Glutamatergic neuron (in vitro differentiated cells): Measurements from ENCODE around the gene KIAA1614. TPM values are rescaled to one million over a fixed set of nuclear protein-coding genes. Genes with fewer than 3 reads are reported as not detected.

Source experiments
- DNase-seq: peaks from one replicate; pipeline ENCODE4 v3.0.0; 2022
- H3K27ac Mint-ChIP-seq: one replicate; pipeline ENCODE4 v1.8.0; 2020; ENCODE audit warnings: mild to moderate bottlenecking, mixed read lengths, inconsistent platforms; ENCODE audit not compliant: unreplicated experiment
- H3K27me3 Mint-ChIP-seq: one replicate; pipeline ENCODE4 v1.8.0; 2020; ENCODE audit warnings: mild to moderate bottlenecking, moderate library complexity, mixed read lengths, inconsistent platforms; ENCODE audit not compliant: unreplicated experiment
- H3K36me3 Mint-ChIP-seq: one replicate; pipeline ENCODE4 v1.8.0; 2020; ENCODE audit warnings: mild to moderate bottlenecking, mixed read lengths, inconsistent platforms; ENCODE audit not compliant: unreplicated experiment
- H3K4me1 Mint-ChIP-seq: one replicate; pipeline ENCODE4 v1.8.0; 2020; ENCODE audit warnings: mild to moderate bottlenecking, low read depth, mixed read lengths, inconsistent platforms; ENCODE audit not compliant: unreplicated experiment
- H3K4me3 Mint-ChIP-seq: one replicate; pipeline ENCODE4 v1.8.0; 2020; ENCODE audit warnings: mild to moderate bottlenecking, mixed read lengths, inconsistent platforms; ENCODE audit not compliant: unreplicated experiment
- H3K9me3 Mint-ChIP-seq: one replicate; pipeline ENCODE4 v1.8.0; 2020; ENCODE audit warnings: mild to moderate bottlenecking, moderate library complexity, mixed read lengths, inconsistent platforms; ENCODE audit not compliant: unreplicated experiment
- total RNA-seq: library from RNA; stranded (reverse); fragmentation: NEBNext Ultra II Directional; extraction: Animal tissue kit (Norgen Biotek cat#: 25700); gene quantifications from one replicate; pipeline ENCODE4 v1.2.1, GENCODE V29; 2021; ENCODE audit not compliant: unreplicated experiment
- TF ChIP-seq, protein P1 (sequence below): fragments of 200-600 bp; sonication (generic); IDR thresholded peaks from one replicate; pipeline ENCODE4 v1.5.0; 2021; ENCODE audit not compliant: partially characterized antibody, unreplicated experiment

KIAA1614 gene
- total RNA-seq, 1 donor from 2014 or later: 4.1 TPM

DNA sequence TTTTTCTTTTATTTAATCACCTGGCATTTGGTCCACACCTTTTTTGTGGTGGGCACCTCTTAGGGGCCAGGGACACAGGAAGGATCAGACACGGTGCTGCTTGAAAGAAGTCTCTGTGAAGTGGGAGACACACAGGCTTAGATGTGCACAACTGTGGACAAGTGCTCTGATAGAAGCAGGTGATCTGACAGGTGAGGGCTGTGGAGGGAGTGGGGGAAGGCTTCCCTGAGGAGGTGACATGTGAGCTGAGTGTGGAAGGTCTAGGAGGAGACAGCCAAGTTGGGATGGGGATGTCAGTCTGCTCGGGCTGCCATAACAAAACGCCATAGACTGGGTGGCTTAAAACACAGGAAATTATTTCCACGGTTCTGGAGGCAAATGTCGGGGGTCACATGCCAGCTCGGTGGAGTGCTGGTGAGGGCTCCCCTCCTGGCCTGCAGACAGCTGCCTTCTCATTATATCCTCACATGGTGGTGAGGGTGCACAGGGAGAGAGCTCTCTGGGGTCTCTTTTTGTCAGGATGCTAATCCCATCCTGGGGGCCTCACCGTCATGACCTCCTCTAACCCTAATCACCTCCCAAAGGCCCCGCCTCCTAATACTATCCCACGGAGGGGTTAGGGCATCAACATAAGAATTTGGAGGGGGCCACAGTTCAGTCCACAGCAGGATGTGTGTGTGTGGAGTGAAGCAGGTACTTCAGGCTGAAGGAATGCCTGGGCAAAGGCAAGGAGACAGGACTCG lies 5.2 kb upstream of the KIAA1614 start:
- H3K9me3 Mint-ChIP-seq: peaks cover 1% of the 10 kb centered on the region
- no peaks in the 10 kb centered on the region for H3K36me3 Mint-ChIP-seq
- TF ChIP-seq, protein P1, sequence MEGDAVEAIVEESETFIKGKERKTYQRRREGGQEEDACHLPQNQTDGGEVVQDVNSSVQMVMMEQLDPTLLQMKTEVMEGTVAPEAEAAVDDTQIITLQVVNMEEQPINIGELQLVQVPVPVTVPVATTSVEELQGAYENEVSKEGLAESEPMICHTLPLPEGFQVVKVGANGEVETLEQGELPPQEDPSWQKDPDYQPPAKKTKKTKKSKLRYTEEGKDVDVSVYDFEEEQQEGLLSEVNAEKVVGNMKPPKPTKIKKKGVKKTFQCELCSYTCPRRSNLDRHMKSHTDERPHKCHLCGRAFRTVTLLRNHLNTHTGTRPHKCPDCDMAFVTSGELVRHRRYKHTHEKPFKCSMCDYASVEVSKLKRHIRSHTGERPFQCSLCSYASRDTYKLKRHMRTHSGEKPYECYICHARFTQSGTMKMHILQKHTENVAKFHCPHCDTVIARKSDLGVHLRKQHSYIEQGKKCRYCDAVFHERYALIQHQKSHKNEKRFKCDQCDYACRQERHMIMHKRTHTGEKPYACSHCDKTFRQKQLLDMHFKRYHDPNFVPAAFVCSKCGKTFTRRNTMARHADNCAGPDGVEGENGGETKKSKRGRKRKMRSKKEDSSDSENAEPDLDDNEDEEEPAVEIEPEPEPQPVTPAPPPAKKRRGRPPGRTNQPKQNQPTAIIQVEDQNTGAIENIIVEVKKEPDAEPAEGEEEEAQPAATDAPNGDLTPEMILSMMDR: no peak
- no peak overlapping the region for H3K4me3 Mint-ChIP-seq
- H3K4me1 Mint-ChIP-seq: peaks cover 5% of the 10 kb centered on the region
- H3K27me3 Mint-ChIP-seq: peaks cover 2% of the 10 kb centered on the region
- H3K27ac Mint-ChIP-seq: no peak overlapping the region
- DNase-seq: no peak

DNA sequence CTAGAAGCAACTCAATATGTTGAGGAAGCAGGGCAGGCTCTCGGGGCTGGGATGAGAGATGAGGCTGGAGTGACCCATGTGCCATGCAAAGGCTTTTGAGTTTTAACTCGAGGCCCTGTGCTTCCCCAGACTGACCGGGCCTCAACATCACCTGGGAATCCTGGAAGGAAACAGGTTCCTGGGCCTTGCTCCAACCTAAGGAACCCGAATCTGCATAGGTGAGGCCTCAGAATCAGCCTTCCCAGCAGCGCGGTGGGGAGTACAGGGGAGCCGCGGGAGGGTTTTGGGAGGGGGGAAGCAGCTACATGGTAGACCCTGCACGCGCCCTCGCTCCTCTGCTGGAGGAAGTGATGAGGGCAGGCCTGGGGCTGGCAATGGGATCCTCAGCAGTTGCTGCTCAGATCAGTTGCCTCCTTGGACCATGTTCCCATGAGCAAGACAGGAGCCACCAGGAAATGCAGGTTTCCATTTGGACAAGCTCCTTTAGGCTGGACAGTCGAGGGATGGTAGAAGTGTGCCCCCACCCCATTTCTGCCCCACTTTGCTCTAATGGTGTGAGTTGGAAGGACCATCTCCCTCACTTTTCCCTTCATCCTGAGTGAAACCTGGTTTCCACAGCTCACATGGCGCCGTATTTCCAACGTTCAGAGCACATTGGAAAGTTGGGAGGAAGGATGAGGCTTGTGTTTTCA lies 4.5 kb upstream of the KIAA1614 start:
- Mint-ChIP-seq H3K27me3 (peaks cover 2% of the 10 kb centered on the region), H3K36me3 (no peaks in the 10 kb centered on the region), H3K9me3 (peaks cover 1% of the 10 kb centered on the region), H3K4me3 (no peak overlapping the region), H3K4me1 (peaks cover 5% of the 10 kb centered on the region), H3K27ac (no peak overlapping the region)
- TF ChIP-seq, protein P1: no peak
- DNase-seq: no peak

DNA sequence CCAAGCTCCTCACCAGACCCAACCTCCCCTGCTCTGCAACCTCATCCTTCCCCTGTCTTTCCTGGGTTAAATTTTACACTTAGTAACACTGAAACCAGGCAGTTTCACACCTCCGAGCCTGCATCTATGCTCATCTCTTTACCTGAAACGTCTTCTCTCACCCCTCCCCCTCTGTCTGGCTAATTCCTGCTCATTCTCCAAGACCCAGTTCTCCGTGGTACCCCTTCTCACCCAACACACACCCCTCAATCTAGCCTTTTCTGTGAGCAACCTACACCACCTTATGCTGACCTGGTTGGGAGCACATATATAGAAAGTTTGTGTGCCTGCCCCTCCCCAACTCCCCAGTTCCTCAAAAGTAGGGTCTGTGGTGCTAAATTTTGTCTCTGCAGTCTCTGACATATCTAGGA lies 3.7 kb upstream of the KIAA1614 start:
- Mint-ChIP-seq H3K4me3 (no peak overlapping the region), H3K27ac (no peak overlapping the region), H3K4me1 (peaks cover 12% of the 10 kb centered on the region), H3K36me3 (no peaks in the 10 kb centered on the region), H3K9me3 (peaks cover 1% of the 10 kb centered on the region), H3K27me3 (peaks cover 6% of the 10 kb centered on the region)
- TF ChIP-seq, protein P1: no peak
- no peak for DNase-seq

DNA sequence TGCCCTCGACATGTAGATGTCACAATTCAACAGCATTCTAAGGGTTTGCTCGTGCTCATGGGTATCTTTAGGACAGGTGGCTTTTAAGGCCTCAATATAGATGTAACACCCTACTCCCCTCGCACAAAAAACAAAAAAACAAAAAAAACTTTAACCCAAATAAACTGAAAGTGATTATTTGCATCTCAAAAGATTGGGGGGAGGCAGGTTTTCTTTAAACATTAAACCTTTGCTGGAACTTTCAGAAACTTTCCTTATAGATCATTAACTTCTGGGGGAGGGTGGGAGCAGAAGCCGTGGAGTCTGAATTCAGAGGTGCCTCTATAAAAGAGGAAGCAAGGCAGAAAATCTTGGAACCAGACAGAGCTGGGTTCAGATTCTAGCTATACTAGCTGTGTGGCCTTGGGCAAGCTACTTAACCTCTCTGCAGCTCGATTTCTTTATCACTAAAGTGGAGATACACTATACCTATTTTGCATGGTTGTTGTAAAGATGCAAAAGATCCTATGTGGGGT lies 3.2 kb upstream of the KIAA1614 start:
- DNase-seq: no peak
- TF ChIP-seq, protein P1: no peak
- H3K27me3 Mint-ChIP-seq: peaks cover 6% of the 10 kb centered on the region
- H3K36me3 Mint-ChIP-seq: no peaks in the 10 kb centered on the region
- peaks cover 1% of the 10 kb centered on the region for H3K9me3 Mint-ChIP-seq
- H3K27ac Mint-ChIP-seq: no peak overlapping the region
- H3K4me3 Mint-ChIP-seq: no peak overlapping the region
- peaks cover 14% of the 10 kb centered on the region for H3K4me1 Mint-ChIP-seq
